HG02973 (cell line): ENCODE measurements around the gene RANBP3L.
"Not testable (repeated sequence)": the region's sequence is repeated elsewhere in the genome, so short reads cannot be mapped to it uniquely, and the experiment has no call there.

Source experiments
- ATAC-seq: cut with Tn5 transposase; IDR thresholded peaks from one replicate; pipeline ENCODE4 v1.9.1; 2021; ENCODE audit warnings: moderate library complexity; ENCODE audit not compliant: unreplicated experiment

RANBP3L gene

DNA sequence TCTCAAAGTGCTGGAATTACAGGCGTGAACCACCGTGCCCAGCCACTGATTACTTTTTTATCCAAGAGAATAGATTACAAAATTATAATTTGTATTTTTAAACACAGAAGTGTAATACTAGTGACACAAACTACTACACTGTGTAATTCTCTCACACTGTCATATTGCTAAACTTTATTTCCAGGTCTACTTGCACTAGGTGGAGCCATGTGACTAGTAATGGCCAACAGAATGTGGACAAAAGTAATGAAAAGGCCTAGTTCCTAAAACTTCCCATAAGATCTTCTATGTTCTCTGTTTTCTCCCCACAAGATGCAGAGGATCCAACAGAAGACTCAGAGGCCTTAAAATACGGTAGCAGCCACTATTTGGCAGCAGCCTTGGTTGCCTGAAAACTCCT lies 87.3 kb downstream of the RANBP3L start:
- no peak for ATAC-seq

DNA sequence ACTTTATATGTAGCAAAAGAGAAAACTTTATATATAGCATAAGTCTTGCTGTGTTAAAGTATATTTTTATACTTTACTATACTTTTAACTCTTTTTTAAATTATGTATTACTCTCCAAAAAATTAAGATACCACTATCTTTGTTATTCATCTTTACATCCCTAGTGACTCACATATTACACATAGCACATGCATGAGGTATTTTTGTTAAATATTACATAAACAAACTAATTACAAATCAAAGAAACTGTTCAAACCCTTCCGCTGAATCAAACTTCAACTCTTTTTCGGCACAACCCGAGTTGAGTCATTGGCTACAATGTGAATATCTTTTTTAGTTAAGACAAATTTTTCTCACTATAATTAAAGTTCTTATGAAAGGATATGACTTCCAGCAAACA lies 92.0 kb downstream of the RANBP3L start:
- ATAC-seq = no peak

DNA sequence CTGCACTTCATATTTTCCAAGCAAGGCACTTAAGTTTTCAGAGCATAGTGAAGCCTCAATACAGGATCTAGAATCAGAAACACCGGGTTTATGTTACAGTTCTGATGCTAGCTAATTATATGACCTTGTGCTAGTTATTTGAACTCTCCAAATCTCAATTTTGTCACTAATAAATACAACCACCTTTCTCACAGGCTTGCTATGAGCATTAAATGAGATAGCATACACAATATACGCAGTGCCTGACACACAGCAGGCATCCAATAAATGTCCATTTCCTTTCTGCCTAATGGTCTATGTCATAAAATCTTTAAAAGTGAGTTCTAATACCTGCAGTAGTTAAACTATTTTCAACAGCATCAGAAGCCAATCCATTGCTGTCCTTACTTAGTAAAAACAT lies 92.9 kb downstream of the RANBP3L start:
- ATAC-seq = no peak

DNA sequence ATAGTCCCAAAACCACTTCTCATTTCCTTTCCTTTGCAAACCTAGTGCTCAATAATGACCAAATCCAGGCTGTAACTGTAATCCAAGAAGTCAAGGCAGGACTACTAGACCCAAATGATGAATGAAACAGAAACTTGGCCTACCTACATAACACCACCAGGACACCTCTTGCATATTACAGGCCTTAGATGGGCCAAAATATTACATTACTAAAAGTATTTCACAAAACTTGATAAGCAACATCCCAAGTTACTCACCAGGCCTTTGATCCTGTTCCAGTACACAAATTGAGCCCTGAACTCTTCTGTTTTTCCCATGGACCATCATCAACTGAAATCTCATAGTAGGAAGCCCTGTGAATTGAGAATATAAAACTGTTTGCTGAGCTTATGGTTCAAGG lies 94.8 kb downstream of the RANBP3L start:
- no peak for ATAC-seq

DNA sequence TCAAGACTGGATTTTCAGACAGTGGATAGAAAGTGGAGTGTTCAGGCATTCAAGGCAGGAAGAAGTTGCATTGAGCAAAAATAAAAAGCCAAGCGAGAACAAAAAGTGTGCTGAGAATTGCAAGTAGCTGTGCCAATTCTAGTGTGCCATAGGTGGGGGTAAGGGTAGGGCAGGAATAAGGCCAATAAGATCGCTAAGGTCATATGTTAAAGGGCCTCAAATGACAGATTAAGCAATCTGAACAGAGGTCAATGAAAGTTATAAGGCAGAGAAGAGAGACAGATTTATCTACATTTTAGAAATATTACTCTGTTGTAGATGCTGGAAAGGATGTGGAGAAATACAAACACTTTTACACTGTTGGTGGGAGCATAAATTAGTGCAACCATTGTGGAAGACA lies 96.4 kb downstream of the RANBP3L start:
- ATAC-seq = no peak

DNA sequence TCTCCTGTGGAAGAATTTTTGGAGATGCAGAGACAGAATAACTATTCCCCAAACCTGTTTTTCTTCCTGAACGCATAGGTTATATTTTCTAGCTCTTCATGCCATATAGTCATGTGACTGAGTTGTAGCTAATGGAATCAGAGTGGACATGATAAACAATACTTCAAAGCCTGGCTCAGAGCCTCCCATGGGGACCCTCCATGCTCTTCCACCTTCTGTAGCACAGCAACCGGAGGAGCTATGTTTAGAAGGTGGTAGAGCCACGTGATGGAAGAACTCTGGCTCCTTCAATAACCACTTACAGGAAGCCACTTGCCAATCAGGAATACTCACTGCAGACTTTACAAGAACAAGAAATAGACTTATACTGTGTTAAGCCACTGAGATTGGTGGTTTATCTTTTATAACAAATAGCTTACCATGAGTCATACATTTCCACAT lies 99.2 kb downstream of the RANBP3L start:
- no peak for ATAC-seq

DNA sequence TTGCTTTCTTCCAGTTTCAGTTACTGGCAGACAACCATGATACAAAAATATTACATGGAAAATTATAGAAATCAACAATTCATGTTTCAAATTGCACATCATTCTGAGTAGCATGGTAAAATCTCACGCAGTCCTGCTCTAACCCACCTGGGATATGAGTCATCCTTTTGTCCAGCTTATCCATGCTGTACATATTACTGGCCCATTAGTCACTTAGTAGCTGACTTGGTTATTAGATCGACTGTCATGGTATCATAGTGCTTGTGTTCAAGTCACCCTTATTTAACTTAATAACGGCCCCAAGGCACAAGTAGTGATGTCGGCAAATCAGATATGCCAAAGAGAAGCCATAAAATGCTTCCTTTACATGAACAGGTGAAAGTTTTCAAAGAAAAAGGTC lies 101.2 kb downstream of the RANBP3L start:
- ATAC-seq = no peak

DNA sequence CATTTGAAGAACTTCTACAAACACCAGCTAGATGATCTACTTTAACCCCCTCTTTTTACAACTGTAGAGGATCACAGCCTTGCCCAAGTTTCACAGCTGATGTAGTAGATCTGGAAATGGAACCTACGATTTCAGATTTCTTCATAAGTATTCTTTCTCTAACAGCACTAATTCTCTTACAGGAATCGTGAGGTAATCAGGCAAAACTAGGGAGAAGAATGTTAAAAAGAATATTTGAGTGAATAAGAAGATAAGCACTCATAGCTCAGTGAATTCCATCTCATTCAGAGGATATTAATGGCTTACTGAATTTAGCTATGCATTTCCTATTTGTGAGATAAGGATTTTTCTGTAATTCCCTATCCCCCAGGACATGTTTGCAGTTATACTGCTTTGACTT lies 102.1 kb downstream of the RANBP3L start:
- no peak for ATAC-seq

DNA sequence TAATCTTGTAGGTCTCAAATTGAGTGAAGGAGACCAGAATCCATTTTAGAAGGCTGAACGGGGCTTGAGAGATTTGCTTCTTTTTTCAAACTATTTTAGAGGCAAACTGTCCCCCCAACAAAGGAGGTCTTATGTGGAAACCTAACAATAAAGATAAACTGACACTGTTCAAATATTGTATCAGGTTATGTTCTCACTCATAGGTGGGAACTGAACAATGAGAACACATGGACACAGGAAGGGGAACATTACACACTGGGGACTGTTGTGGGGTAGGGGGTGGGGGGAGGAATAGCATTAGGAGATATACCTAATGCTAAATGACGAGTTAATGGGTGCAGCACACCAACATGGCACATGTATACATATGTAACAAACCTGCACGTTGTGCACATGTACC lies 102.9 kb downstream of the RANBP3L start:
- not testable (repeated sequence) for ATAC-seq
